Dermis lymphatic vessel endothelial cell (primary cell): Measurements from ENCODE around the gene COG5. TPM values are rescaled to one million over a fixed set of nuclear protein-coding genes. Genes with fewer than 3 reads are reported as not detected.

Source experiments
- total RNA-seq: library from RNA; depleted of rRNA; stranded (reverse); fragments of >200 nt; gene quantifications from 2 replicates; pipeline ENCODE4 v1.2.1, GENCODE V29; 2014

COG5 gene
- total RNA-seq, result 19.0 and 26.4 TPM in 2 replicates

GRCh38 chr7:107563775-107564552 lies at the start of gene COG5, which contains the start of gene DUS4L:
Gene COG5 (minus strand): TSS chr7:107563920. CDS start chr7:107563896, 24 bp downstream.
Gene DUS4L (plus strand): TSS chr7:107563971. CDS start chr7:107567071, 3,100 bp downstream.

DNA sequence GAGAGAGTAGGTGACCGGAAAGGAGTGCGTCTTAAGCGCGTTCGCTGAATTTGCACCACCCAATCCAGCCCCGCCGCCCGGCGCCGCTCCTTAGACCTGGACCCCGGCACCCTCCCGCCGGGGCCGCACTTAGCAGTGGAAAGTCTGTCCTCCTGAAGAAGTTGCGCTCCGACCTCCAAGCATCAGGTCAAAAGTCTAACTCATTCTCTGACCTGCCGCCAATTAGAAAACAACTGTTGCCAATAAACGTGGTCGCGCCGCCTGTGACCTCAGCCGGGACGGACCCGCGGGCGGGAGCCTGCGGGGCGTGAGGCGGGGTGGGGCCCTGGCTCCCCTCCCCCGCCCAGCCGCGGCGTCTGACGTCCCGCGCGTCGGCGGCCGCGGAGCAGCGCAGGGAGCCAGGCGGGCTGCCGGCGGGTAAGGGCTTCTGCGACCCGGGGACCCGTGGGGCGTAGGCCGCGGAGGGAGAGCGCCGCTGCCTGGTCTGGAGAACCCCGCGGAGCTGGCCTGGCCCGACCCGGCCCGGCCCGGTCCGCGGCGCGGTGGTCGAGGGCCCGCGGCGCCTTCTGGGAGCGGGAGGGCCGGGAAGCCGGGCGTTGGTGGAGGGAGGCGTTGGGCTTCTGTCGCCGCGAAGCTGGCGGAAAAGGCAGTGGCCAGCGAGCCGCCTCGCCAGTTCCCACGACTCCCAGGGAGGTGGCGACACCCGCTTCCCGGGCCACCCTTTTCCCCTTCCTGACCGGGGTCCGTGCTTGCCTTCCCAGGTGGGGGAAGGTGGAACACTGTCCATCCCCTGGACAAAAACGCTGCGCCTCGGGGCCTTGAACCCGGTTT lies 16.4 kb upstream of the COG5 start, which contains the start of gene BCAP29:
Gene BCAP29 (plus strand): TSS at position 362 of the 831 bp plus-strand sequence. CDS start 527 bp downstream, outside the sequence.

GRCh38 chr7:107469929-107470328 lies 93.8 kb downstream of the COG5 start, which contains the start of gene GPR22:
Gene GPR22 (plus strand): TSS chr7:107470057. CDS start chr7:107474061, 4,004 bp downstream.

GRCh38 chr7:107168233-107169119 lies 395.2 kb downstream of the COG5 start, which contains the start of gene HBP1:
Gene HBP1 (plus strand): TSS chr7:107169003. CDS start chr7:107179894, 10,891 bp downstream.

Other genes starting within 250 kb of the COG5 start
- not detected in 2 replicates for gene GPR22, start 93.9 kb downstream of the COG5 start, total RNA-seq
- gene DUS4L, start 51 bp upstream of the COG5 start, total RNA-seq, result 2.9 and 4.4 TPM in 2 replicates
- gene BCAP29, start 16.3 kb upstream of the COG5 start, total RNA-seq, result 74.1 and 79.2 TPM in 2 replicates
- 3.4 and 4.9 TPM in 2 replicates for gene SLC26A4, start 96.9 kb upstream of the COG5 start, total RNA-seq
- gene CBLL1, start 180.2 kb upstream of the COG5 start, total RNA-seq, result 10.2 and 17.5 TPM in 2 replicates
- not detected in 2 replicates for gene SLC26A3, start 239.3 kb upstream of the COG5 start, total RNA-seq